Tibial nerve (tissue), 4 donors: ENCODE measurements around the gene LGI1. TPM values are rescaled to one million over a fixed set of nuclear protein-coding genes. Genes with fewer than 3 reads are reported as not detected.

Experiments
- DNase-seq, 2 donors: peaks; one replicate each; pipeline ENCODE4 v3.0.0-alpha.2; 2019; ENCODE audit warnings: low spot score in 2 of 2
- H3K27ac ChIP-seq, 4 donors: fragments of 200-600 bp; sonication (generic) in 3 of 4; one replicate each; pipeline ENCODE4 v1.5.1; 2017 to 2019; ENCODE audit warnings: mild to moderate bottlenecking in 1 of 4
- H3K27me3 ChIP-seq, 2 donors: fragments of 200-600 bp; sonication (generic) in 1 of 2; one replicate each; pipeline versions ENCODE4 v1.5.1 to v1.6.0; 2017 to 2019
- H3K36me3 ChIP-seq, 3 donors: fragments of 200-600 bp; sonication (generic); one replicate each; pipeline ENCODE4 v1.5.1; 2018 to 2019
- H3K4me1 ChIP-seq, 4 donors: fragments of 200-600 bp; sonication (generic) in 3 of 4; one replicate each; pipeline ENCODE4 v1.5.1; 2017 to 2019
- H3K4me3 ChIP-seq, 4 donors: fragments of 200-600 bp; sonication (generic) in 3 of 4; one replicate each; pipeline ENCODE4 v1.5.1; 2017 to 2019; ENCODE audit warnings: mild to moderate bottlenecking in 1 of 4, moderate library complexity in 1 of 4
- H3K9me3 ChIP-seq, 4 donors: fragments of 200-600 bp; sonication (generic) in 3 of 4; one replicate each; pipeline ENCODE4 v1.5.1; 2017 to 2019
- CTCF ChIP-seq, 5 experiments: fragments of 200-600 bp in 3 of 5; fragments of 450-650 bp in 2 of 5; sonication (generic) in 3 of 5; IDR thresholded peaks; one replicate each; pipeline ENCODE4 v1.5.1; 2016 to 2019; ENCODE audit warnings: antibody characterized with exemption in 5 of 5, mild to moderate bottlenecking in 3 of 5, moderate library complexity in 2 of 5
- EP300 ChIP-seq, 2 donors: sonication (generic); formaldehyde crosslinking; IDR thresholded peaks; one replicate each; pipeline ENCODE4 v1.6.1; 2017; ENCODE audit warnings: antibody characterized with exemption in 2 of 2, mild to moderate bottlenecking in 1 of 2
- POLR2A ChIP-seq, 2 donors: fragments of 450-650 bp; IDR thresholded peaks; one replicate each; pipeline ENCODE4 v1.6.1; 2017; ENCODE audit warnings: antibody characterized with exemption in 2 of 2, mild to moderate bottlenecking in 2 of 2, moderate library complexity in 2 of 2
- WGBS, 2 donors: methylation state at CpG; one replicate each; pipeline ENCODE4 v1.1.5; 2018; 5-methylcytosine and 5-hydroxymethylcytosine counted together
- total RNA-seq, 4 donors: library from RNA; depleted of rRNA; stranded (reverse); fragments of >200 nt; gene quantifications; one replicate each; pipeline ENCODE4 v1.1.0, GENCODE V29; 2016

LGI1 gene
- total RNA-seq, 4 donors from 2014 or later, result 8.4 to 21.0 (median 14.1) TPM

- Histone ChIP-seq H3K27ac (no peak overlapping the region), H3K4me1 (no peaks in the 10 kb centered on the region), H3K4me3 (no peak overlapping the region), H3K9me3 (no peaks in the 10 kb centered on the region), H3K36me3 (no peaks in the 10 kb centered on the region), H3K27me3 (no peaks in the 10 kb centered on the region)
- TF ChIP-seq EP300 (IDR thresholded peaks at IDR 0.05), result no peak
- no peak for TF ChIP-seq POLR2A (IDR thresholded peaks at IDR 0.05)
- TF ChIP-seq CTCF (IDR thresholded peaks at IDR 0.05), result no peak
- DNase-seq, result no peak
Measured at GRCh38 chr10:93768892-93769291, 11.2 kb downstream of the LGI1 start.

- no peaks in the 10 kb centered on the region for H3K9me3 ChIP-seq
- whole genome bisulfite sequencing, 2 donors, result 65 to 70% methylated on average over 7 of the region's 7 CpGs
- TF ChIP-seq CTCF (IDR thresholded peaks at IDR 0.05) (no peak), POLR2A (IDR thresholded peaks at IDR 0.05) (no peak), EP300 (IDR thresholded peaks at IDR 0.05) (no peak)
Measured at GRCh38 chr10:93771354-93771753, 13.6 kb downstream of the LGI1 start.

DNA sequence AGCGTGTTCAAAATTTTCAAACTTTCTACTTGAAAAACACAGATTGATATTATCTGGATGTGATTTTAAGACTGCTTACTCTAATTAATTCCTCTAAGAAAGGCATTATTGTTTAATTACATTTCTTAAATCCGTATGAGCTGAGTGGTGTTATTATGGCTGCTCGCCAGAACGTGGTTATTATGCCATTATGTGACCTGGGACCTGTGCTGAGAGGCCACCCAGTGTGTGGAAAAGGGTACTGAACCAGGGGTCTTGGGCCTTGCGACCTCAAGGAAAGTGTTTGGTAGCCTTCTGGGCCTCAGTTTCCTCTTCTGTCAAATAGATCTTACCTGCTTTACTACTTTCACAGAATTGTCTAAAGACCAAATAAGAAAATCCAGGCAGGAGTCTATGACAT lies 15.4 kb downstream of the LGI1 start:
- TF ChIP-seq CTCF (IDR thresholded peaks at IDR 0.05), result no peak
- no peak for TF ChIP-seq POLR2A (IDR thresholded peaks at IDR 0.05)
- no peak for TF ChIP-seq EP300 (IDR thresholded peaks at IDR 0.05)
- Histone ChIP-seq H3K9me3 (no peaks in the 10 kb centered on the region), H3K27me3 (no peaks in the 10 kb centered on the region), H3K27ac (peak overlapping the region in 2 of 4 donors; percentile 20 to 64), H3K36me3 (no peaks in the 10 kb centered on the region), H3K4me3 (no peak overlapping the region), H3K4me1 (peaks cover 0 to 12% (median 0%) of the 10 kb centered on the region in 4 donors)
- no peak for DNase-seq
- 37 to 41% methylated on average over 5 of the region's 5 CpGs for WGBS, 2 donors

More at GRCh38 chr10:93771354-93771753, 13.6 kb downstream of the LGI1 start:
- Histone ChIP-seq H3K36me3 (no peaks in the 10 kb centered on the region), H3K4me3 (no peak overlapping the region), H3K27me3 (no peaks in the 10 kb centered on the region), H3K4me1 (no peaks in the 10 kb centered on the region), H3K27ac (no peak overlapping the region)
- no peak for DNase-seq

- 21 to 26% methylated on average over 4 of the region's 4 CpGs for whole genome bisulfite sequencing, 2 donors
Measured at GRCh38 chr10:93773705-93774104, 16.0 kb downstream of the LGI1 start.

GRCh38 chr10:93775356-93775755 lies 17.6 kb downstream of the LGI1 start:
- Histone ChIP-seq H3K4me3 (no peak overlapping the region), H3K36me3 (no peaks in the 10 kb centered on the region), H3K27ac (peak overlapping the region in 1 of 4 donors; percentile 54), H3K9me3 (no peaks in the 10 kb centered on the region), H3K27me3 (no peaks in the 10 kb centered on the region), H3K4me1 (peaks cover 0 to 12% (median 0%) of the 10 kb centered on the region in 4 donors)
- no peak for DNase-seq
- WGBS, 2 donors, result 75 to 81% methylated on average over 5 of the region's 5 CpGs
- TF ChIP-seq EP300 (IDR thresholded peaks at IDR 0.05) (no peak), POLR2A (IDR thresholded peaks at IDR 0.05) (no peak), CTCF (IDR thresholded peaks at IDR 0.05) (no peak)

More at GRCh38 chr10:93773705-93774104, 16.0 kb downstream of the LGI1 start:
- Histone ChIP-seq H3K27me3 (no peaks in the 10 kb centered on the region), H3K9me3 (no peaks in the 10 kb centered on the region), H3K4me1 (peaks cover 0 to 12% (median 0%) of the 10 kb centered on the region in 4 donors), H3K4me3 (no peak overlapping the region), H3K36me3 (no peaks in the 10 kb centered on the region), H3K27ac (peak overlapping the region in 2 of 4 donors; percentile 20 to 64)
- no peak for TF ChIP-seq POLR2A (IDR thresholded peaks at IDR 0.05)
- no peak for TF ChIP-seq EP300 (IDR thresholded peaks at IDR 0.05)
- TF ChIP-seq CTCF (IDR thresholded peaks at IDR 0.05), result no peak
- DNase-seq, result no peak
